C4-2B (cell line): ENCODE measurements around the gene ARSJ.

Experiments used
- ZFX ChIP-seq: fragments of 450-650 bp; IDR thresholded peaks from 2 replicates; pipeline ENCODE4 v1.6.1; 2017
- TF ChIP-seq, protein P1 (sequence below): fragments of 450-650 bp; conservative IDR thresholded peaks from 2 replicates; pipeline ENCODE4 v1.5.1; 2017; ENCODE audit warnings: mild to moderate bottlenecking

DNA sequence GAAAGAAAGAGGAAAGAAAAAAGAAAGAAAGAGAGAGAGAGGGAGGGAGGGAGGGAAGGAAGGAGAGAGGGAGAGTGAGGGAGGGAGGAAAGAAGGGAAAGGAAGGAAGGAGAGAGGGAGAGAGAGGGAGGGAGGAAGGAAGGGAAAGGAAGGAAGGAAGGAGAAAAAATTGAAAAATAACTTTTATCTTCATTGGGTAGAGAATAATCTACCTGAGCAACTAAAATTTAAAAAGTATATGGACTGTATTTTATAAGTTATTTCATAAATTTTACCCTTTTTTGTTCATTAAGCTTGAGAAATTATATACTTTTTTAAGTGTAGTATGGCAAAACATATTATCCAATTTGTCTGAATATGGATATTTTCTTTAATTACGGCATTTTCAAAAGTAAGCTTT is 32.0 kb downstream of the ARSJ start:
- TF ChIP-seq, protein P1, sequence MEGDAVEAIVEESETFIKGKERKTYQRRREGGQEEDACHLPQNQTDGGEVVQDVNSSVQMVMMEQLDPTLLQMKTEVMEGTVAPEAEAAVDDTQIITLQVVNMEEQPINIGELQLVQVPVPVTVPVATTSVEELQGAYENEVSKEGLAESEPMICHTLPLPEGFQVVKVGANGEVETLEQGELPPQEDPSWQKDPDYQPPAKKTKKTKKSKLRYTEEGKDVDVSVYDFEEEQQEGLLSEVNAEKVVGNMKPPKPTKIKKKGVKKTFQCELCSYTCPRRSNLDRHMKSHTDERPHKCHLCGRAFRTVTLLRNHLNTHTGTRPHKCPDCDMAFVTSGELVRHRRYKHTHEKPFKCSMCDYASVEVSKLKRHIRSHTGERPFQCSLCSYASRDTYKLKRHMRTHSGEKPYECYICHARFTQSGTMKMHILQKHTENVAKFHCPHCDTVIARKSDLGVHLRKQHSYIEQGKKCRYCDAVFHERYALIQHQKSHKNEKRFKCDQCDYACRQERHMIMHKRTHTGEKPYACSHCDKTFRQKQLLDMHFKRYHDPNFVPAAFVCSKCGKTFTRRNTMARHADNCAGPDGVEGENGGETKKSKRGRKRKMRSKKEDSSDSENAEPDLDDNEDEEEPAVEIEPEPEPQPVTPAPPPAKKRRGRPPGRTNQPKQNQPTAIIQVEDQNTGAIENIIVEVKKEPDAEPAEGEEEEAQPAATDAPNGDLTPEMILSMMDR, result no peak
- no peak for TF ChIP-seq ZFX
